IMR-90 (cell line): ENCODE results near the gene AHI1. TPM values are rescaled to one million over a fixed set of nuclear protein-coding genes. Genes with fewer than 3 reads are reported as not detected.

ENCODE experiments used
- USF2 ChIP-seq: fragments of 150-350 bp; IDR thresholded peaks from 2 replicates; pipeline ENCODE4 v1.6.1; 2017; ENCODE audit warnings: mild to moderate bottlenecking, antibody characterized with exemption, low read length, low read depth
- polyA plus RNA-seq, 3 experiments: library from polyadenylated mRNA; depleted of rRNA; stranded (reverse); fragments of >200 nt; gene quantifications; 2 replicates each; pipeline ENCODE4 v1.2.3, GENCODE V29; 2012; ENCODE audit warnings: low replicate concordance in 1 of 3
- total RNA-seq: library from RNA; depleted of rRNA; stranded (reverse); fragments of >200 nt; gene quantifications from 2 replicates; pipeline ENCODE4 v1.2.3, GENCODE V29; 2012

The AHI1 gene
- total and polyA plus RNA-seq, 2 of the 4 experiments (the other 2 are of a cell fraction) = 9.5 to 19.4 TPM

DNA sequence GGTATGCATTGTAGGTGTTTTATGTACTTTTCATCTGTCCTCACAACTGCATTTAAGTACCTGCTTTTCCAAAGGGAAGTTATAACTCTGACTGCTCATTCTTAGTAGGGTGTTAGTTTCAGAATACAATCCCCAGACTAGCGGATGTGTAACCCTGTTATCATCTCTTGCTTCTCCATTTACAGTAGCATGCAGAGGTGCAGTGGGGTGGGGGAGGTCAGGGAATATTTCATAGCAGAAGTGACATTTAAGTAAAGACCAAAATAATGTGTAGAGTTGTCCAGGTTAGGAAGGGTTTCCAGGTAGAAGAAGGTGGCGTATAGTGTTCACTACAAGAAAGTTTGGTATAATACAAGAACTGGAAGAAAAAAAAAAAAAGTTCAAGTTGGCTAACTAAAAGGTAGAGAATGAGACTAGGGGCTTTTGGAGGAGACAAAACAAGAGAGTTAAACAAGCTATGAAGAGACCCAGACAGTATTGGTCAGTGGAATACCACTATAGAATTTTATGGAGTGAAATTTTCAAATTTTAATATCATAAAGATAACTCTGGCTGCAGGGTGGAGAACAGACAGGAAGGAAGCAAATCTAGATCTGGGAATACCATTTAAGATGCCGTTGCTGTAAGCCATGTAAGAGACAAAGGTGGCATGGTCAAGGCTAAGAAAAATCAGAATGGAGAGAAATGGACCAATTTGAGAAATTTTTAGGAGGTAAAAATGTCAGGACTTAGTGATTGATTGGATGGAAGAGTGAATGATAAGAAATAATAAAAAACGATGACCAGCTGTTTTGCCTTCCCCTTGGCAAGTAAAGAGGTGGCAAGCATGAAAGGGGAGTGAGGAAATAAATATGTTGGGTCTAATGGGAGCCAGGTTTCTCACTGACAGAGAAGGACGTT is 2.2 kb upstream of the AHI1 start (continued):
- no peak for TF ChIP-seq USF2
